NCI-H510A (cell line): ENCODE measurements around the gene LCE1B.

Experiments
- DNase-seq: peaks from one replicate; lab custom pipeline; 2025; lab: John Stamatoyannopoulos, UW

Gene LCE1B, protein sequence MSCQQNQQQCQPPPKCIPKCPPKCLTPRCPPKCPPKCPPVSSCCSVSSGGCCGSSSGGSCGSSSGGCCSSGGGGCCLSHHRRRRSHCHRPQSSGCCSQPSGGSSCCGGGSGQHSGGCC

DNA sequence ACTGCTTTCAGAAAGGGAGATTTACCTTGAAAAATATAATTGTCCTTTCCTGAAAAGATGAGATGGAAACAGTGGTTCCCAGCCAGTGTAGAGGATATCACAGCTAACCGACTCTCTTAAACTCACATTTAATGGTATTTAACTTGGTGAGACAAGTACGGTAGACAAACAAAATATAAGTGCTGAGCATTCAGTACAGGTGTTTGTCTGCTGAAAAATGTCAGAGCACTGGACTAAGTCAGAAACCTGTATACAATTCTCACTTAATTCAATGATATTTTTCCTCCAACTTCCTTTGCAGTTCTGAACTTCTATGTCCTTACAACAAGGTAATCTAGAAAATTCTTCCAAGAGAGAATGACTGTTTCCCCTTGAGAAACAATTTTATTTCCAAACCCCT lies at the start of gene LCE1B:
LCE1B (plus strand) TSS at position 301 of the 400 bp plus-strand sequence. CDS start 476 bp downstream, outside the sequence.
- DNase-seq: no peak

DNA sequence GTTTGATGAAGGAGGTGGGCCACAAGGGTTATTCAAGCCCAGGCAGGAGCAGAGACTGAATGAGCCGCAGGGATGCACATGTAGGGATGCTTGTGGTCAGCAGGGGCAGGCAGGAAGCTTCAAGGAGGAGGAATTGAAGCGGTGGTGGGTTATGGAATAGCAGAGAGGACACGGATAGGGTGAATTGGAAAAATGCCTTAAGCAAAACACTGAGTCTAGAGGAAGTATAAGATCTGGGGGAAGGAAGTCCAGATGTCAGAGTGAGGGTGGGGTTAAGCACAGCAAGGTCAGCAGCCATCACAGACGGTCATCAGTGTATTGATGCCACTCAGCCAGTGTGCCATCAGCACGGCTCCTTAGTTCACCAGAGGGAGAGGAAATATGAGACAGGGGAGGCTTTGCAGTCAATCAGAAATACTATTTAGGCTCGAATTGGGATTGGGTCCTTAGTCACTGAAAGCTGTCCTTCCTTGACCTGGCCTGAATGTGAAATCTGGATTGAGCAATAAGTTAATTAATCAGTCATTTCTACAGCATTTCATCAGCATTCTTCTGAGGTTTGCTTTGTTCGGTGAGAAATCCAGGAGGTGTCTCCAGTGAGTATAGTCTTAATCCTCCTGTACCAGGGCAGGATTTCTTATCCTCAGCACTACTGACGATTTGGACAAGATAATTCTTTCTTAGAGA lies 42.8 kb upstream of the LCE1B start:
- no peak for DNase-seq

DNA sequence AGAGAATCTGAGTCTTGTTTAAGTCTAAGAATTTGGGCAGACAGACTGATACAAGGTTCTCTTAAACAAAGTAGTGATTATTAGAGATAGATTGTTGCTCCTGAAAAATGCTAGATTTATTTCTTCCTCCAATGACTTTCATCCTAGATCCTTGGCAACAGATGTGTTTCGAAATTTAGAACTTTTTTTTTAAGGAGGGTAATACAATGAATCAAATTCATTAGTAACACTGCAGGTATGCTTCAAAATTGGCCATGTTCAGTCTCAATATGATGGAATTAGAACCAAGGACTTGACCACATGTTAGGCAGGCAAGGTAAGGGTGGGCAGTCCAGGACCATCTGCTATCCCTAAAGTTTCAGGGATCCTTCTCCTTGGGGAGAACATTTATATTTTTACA lies 41.4 kb upstream of the LCE1B start:
- no peak for DNase-seq

DNA sequence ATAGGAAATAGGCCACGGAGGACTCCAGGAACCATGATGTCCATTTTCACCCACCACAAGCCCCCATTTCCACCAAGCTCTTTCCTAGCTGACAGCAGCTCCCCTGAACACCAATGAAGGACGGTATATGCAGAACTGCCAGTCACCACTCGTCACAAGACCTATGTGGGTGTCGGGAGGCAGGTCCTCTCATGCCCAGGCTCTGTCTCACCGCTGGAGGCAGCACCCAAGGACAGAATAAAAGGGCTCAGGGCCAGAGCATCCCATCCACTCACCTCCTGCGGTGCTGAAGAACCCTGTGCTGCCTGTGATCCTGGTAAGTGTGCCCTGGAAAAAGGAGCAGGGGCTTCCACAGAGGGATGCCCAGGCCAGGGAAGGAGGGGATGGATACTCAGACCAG lies 36.9 kb upstream of the LCE1B start, which contains the start of gene LCE1F:
LCE1F (plus strand) TSS at position 266 of the 400 bp plus-strand sequence. CDS start 1,232 bp downstream, outside the sequence.
- DNase-seq: no peak

DNA sequence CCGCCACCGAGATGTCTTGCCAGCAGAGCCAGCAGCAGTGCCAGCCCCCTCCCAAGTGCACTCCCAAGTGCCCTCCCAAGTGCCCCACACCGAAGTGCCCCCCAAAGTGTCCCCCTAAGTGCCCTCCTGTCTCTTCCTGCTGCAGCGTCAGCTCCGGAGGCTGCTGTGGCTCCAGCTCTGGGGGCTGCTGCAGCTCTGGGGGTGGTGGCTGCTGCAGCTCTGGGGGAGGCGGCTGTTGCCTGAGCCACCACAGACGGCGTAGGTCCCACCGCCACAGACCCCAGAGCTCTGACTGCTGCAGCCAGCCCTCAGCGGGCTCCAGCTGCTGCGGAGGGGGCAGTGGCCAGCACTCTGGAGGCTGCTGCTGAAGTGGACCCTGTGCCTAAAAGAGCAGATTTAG lies 35.4 kb upstream of the LCE1B start:
- no peak for DNase-seq

DNA sequence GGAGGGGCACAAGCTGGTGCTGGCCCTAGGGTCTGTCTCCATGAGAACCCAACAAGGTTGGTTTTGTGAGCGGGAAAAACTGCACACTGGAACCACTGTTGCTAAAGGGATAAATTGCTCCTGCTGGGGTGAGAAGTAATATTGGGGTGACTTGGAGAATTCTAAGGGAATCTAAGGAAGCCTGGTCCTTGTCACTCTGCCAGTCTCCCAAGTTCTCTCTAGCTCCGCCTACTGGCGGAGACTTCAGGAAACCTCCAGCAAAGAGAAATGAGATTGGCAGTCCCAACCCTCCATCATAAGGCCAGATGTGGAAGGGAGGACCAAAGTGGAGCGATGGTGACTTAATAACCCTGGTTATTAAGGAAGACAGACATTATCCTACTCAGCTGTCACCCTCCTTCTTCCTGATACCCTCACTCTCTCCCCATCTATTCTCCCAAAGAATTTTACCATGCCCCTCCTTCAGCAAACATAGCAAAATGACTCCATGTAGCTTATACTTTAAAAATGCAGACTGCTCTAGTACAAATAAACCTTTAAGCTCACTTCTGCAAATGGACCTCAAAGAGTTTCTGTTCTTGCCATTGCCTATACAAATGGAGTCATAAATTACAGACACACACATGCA lies 34.1 kb upstream of the LCE1B start:
- no peak for DNase-seq

DNA sequence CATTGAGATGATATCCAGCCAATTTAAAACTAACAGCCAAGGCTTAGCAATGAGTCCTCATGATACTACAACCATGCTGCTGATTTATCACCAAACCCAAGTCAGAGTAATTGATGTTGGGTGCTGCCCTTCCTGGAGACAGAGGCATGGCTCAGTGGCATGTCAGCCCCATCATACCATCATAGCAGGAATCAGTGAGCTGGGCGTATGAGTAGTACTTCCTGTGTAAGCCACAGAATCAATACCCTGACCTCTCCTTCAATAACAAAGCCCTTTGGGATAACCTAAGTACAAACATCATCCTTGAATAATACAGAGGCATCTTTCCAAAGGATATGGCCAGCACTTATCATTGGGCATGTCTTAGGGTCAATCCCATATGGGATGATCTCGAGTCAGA lies 28.7 kb upstream of the LCE1B start:
- DNase-seq: no peak

DNA sequence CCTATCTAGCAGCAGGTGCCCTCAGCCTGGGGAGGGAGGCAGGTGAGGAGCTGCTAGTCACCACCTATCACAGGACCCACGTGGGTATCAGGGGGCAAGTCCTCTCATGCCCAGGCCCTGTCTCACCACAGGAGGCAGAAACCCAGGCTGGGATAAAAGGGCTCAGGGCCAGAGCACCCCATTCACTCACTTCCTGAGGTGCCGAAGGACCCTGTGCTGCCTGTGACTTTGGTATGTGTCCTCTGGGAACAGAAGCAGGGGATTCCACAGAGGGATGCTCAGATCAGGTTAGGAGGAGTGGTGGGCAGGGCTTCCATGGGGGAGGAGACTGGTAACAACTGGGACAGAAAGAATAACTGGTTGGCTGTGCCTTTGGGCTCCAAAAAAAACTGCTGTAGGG lies 25.7 kb upstream of the LCE1B start, which contains the start of gene LCE1E:
LCE1E (plus strand) TSS at position 181 of the 400 bp plus-strand sequence. CDS start 1,043 bp downstream, outside the sequence.
- DNase-seq: no peak

DNA sequence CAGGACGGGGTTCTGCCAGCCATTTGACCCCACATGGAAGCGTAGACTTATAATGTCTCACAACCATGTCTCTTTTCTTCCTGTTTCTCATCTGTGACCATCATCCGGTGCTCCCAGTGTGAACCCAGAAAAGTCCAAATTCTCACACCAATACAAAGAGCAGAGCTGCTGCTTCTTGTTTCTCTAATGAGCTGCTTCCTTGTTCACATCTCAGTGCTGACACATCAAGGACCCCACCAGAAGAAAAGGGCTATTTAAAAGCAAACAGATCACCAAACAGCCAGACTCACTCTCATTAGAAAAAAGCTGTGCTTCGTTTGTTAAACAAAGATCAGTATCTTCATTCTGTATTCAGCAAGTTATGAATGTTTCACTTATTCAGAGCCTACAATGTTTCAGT lies 16.1 kb upstream of the LCE1B start:
- DNase-seq: no peak

DNA sequence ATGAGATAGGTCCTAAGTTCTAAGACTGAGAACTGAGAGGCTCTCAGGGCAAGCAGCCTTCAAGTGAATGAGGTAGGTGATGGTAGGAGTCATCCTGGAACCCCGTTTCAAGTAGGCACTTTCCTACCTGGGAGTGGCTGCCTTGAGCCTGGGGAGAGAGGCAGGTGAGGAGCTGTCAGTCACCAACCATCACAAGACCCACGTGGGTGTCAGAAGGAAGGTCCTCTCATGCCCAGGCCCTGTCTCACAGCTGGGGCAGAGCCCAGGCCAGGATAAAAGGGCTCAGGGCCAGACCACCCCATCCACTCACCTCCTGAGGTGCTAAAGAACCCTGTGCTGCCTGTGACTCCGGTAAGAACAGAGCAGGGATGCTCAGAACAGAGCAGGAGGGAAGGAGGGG lies 15.3 kb upstream of the LCE1B start, which contains the start of gene LCE1D:
LCE1D (plus strand) TSS at position 301 of the 400 bp plus-strand sequence. CDS start 1,074 bp downstream, outside the sequence.
- no peak for DNase-seq

DNA sequence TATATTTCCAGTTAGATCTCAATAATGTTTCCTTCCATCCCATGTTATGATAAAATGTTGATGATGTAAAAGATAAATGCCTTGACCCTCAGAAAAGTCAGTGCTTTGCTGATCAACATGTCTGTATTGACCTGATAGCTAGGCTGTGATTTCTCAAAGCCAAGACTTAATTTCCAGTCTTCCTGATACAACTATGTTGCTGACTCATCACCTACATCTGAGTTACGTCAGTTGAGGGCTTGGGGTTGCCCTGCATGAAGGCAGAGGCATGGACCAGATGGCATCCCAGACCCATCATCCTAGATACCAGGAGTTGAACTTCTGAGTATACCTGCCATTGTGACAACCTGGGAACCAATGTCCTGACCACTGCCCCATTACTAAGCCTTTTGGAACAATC lies 10.4 kb upstream of the LCE1B start:
- DNase-seq: no peak

DNA sequence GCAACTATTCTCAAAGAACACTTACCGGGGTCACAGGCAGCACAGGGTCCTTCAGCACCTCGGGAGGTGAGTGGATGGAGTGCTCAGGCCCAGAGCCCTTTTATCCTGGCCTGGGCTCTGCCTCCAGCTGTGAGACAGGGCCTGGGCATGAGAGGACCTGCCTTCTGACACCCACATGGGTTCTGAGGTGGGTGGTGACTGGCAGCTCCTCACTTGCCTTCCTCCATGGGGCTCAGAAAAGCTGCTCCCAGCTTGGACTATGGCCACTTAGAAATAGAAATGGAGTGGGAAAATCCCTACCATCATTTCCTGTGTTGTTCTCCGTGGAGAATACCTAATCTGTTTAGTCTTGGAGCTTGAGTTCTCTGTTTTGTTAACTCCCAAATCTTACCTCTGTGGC lies 5.2 kb upstream of the LCE1B start, which contains the start of gene LCE1C:
LCE1C (minus strand) TSS at position 76 of the 400 bp plus-strand sequence. CDS start 1,173 bp downstream, outside the sequence.
- DNase-seq: no peak

DNA sequence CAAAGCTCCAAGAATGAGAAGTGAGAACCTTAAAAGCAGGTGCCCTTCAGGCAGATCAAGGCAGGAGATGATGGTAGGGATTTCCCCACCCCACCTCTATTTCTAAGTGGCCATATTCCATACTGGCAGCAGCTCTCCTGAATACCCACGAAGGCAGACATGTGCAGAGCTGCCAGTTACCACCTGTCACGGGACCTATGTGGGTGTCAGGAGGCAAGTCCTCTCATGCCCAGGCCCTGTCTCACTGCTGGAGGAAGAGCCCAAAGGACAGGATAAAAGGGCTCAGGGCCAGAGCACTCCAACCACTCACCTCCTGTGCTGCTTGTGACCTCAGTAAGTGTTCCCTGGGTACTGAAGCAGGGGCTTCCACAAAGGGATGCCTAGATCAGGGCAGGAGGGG lies 721 bp upstream of the LCE1B start:
- DNase-seq: no peak

DNA sequence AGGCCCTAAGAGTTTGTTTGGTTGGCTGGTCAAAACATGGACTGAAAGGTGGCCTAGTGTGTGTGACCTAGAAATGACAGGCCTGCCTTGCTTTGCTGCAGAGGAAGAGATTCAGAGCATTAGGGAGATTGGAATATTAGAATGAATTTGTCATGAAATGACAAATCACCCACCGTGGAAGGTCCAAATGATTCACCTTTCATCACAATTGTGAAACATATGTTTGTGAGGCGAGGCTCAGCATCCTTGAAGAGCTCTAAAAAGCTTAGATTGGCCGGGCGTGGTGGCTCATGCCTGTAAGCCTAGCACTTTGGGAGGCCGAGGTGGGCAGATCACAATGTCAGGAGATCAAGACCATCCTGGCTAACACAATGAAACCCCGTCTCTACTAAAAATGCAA lies 5.5 kb downstream of the LCE1B start:
- no peak for DNase-seq

DNA sequence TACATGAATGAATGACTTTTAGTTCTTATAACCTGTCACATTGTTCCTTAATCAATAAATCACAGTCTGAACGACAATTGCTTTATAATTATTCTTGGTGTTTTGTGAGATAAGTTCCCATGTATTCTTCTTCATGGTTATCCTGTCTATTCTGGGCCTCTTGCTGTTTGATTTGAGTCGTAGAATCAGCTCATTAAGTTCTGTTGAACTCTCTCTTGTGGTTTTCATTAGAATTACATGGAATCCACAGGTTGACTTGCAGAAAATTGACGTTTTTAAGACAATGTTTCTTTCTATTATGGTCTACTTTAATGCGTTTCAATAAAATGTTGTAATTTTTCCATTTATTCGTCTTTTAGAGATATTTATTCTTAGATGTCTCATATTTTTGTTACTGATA lies 11.5 kb downstream of the LCE1B start:
- no peak for DNase-seq

DNA sequence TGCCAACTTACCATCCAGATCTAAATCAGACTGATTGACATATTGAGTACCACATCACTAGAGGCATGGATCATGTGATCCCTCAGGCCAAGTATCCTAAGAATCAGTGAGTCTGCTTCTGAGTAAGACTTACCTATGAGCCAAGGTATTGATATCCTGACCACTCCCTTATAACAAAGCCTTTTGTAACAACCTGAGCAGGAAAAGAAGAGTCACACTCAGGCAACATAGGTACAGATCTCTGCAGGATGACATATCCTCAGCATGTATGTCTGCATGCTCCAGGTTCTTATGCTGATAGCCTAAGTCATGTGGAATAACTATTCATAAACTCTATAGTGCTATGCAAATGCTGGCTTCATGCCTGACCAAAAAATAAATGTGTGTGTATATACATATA lies 13.2 kb downstream of the LCE1B start:
- no peak for DNase-seq

DNA sequence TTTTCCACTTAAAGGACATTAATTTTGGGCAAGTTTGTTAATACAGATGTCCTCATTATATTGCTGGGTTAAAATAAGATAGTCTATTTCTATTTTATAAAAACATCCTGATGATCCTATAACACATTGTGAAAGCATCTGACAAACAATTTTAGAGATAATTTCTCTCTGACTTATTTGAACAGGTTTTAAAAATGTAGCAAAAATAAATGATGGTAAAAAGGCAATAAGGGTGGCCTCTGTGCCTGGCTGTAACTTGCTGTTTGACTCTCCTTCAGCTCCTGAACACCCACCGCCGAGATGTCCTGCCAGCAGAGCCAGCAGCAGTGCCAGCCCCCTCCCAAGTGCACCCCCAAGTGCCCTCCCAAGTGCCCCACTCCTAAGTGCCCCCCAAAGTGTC lies 15.4 kb downstream of the LCE1B start, which contains the start of gene LCE1A:
LCE1A (plus strand) TSS at position 301 of the 400 bp plus-strand sequence; CDS start at position 301, 0 bp downstream.
- DNase-seq: no peak

DNA sequence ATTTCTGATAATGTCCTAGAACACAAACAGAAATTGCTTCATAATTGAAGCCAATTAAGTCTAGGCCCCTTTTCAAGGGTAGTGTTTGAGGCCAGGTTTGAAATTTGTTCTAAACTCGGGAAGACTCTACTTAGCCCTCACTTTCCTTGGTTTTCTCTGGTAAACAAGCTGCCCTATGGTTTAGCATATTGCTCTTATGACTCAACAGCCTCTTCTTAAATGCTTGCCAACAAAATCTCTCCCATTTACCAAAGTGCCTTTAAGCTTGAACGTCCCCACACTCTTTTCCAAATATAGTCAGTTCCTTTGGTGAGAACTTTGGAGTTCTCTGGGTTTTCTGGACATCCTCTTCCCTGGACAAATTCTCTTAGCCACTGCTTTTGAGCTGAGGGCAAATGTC lies 25.1 kb downstream of the LCE1B start:
- DNase-seq: no peak

DNA sequence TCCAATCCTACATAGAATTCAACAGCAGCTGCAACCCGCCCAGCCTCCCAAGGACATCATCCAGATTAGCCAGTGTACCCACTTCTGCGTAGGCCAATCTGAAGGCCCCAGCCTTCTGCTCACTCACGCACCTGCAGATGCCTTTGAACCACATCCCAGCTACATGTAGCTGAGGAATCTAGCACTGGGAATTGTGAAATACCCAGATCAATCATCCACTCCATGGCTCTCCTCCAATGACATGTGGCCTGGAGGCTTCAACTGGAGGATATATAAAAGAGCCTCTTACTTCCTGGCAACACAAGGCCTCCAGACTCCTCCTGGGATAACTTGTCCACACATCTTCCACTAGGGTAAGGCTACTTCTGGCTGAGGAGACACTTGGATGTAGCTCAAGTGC lies 30.8 kb downstream of the LCE1B start, which contains the start of gene LCE6A:
LCE6A (plus strand) TSS at position 301 of the 400 bp plus-strand sequence. CDS start 665 bp downstream, outside the sequence.
- no peak for DNase-seq

DNA sequence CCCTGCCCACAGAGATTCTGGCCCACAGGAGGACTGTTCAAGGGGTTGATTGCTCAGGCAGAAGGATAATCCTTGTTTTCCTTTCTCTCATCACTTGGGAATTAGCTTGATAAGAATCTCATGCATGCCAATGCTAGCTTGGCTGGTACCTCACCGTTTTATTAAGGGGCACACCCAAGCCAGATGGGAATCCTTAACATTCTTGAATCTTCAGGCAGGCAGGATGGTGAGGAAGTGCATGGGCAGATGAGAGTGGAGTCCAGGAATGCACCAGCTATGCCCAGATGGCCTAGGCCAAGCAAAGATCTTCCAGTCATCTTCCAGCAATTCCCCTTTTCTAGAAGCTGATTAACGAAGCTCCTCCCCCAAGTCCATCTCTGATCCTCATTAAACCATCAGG lies 43.9 kb downstream of the LCE1B start:
- no peak for DNase-seq

DNA sequence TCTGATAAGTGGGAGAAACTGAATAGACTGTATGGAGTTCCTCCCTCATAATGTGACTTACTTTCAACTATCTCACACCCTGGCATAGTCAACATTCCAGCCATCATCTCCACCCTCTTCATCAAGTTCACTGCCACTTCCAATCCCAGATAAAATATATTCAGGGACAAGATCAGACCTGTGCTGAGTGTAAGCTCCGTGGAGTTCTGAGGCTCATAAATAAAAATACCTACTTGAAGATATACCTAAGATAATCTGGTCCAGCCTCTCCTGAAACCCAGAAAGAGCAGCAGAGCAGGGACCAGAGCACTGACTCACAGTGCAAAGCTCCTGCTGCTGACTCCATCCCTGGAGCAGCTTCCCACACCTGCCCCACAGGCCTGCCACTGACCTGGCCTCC lies 46.3 kb downstream of the LCE1B start:
- no peak for DNase-seq

DNA sequence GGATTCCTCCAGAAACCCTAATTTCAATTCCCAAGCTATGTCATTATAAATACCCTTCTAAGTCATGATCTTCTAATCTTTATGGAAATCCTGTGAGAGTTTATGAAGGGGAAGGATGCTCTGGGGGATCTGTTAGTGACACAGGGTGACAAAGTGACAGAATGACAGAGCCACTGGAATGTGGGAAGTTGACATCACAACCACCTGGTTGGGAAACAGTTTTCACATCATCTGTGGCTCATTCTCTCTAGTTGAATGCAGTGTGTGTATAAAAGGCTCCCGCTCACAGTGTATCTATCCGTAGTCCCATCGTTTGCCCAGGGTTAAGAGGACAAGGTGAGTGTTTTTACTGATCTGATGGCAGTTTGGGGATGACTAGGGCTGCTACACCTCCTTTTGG lies 47.9 kb downstream of the LCE1B start, which contains the start of gene LCE7A:
LCE7A (plus strand) TSS at position 301 of the 400 bp plus-strand sequence. CDS start 702 bp downstream, outside the sequence.
- DNase-seq: no peak

DNA sequence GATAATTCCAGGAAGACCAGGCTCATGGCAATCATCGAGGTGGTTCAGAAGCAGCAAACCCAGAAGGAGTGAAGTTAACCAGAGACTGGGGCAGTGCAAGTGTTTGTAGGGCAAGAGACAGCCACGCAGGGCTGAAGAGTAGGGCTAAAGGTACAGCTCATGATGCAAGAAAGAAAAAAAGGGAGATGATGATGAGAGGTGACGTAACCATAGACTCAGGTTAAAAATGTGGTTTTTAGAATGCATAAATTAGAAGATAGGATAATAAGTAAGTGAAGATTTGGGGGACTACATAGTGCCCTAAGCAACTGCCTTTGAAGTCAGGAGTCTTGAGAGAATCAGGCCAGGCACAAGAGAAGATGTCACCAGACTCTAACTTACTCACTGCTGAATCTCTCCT lies 48.4 kb downstream of the LCE1B start:
- no peak for DNase-seq
